ENCODE measurements around the gene GMPR2. TPM values are rescaled to one million over a fixed set of nuclear protein-coding genes. Genes with fewer than 3 reads are reported as not detected.

Gene GMPR2
- total RNA-seq, 6 donors from 2014 or later, result 26.2 to 76.9 (median 47.2) TPM

DNA sequence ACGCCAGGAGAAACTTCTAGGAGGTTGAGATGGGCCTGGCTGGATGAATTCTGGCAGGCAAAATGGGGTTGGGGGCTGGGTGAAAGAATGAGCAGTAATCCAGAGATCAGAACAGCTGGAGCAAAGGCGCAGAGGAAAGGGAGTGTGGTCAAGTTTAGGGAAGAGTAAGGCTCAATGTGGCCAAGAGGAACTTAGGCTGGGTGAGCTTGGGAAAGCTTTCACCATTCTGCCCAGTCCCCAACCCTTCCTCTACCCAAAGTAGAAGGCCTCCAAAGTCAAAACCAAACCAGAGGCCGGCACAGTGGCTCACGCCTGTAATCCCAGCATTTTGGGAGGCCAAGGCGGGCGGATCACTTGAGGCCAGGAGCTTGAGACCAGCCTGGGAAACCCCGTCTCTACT lies 48.9 kb downstream of the GMPR2 start:
- no peaks in the 10 kb centered on the region for H3K27me3 ChIP-seq
- no peaks in the 10 kb centered on the region for H3K36me3 ChIP-seq
- WGBS, 2 donors, result 88 to 90% methylated on average over 7 of the region's 7 CpGs
- peak overlapping the region in 1 of 4 donors; percentile 30 for H3K27ac ChIP-seq
- peaks cover 8 to 27% (median 16%) of the 10 kb centered on the region in 4 donors for H3K4me1 ChIP-seq
- H3K4me3 ChIP-seq, result no peak overlapping the region
- DNase-seq (no peak), ATAC-seq (ENCODE audit: low FRiP score in 2 of 2) (peak in 1 of 2 donors; percentile 51)
- TF ChIP-seq POLR2A (IDR thresholded peaks at IDR 0.05), result no peak
- TF ChIP-seq, protein P1, sequence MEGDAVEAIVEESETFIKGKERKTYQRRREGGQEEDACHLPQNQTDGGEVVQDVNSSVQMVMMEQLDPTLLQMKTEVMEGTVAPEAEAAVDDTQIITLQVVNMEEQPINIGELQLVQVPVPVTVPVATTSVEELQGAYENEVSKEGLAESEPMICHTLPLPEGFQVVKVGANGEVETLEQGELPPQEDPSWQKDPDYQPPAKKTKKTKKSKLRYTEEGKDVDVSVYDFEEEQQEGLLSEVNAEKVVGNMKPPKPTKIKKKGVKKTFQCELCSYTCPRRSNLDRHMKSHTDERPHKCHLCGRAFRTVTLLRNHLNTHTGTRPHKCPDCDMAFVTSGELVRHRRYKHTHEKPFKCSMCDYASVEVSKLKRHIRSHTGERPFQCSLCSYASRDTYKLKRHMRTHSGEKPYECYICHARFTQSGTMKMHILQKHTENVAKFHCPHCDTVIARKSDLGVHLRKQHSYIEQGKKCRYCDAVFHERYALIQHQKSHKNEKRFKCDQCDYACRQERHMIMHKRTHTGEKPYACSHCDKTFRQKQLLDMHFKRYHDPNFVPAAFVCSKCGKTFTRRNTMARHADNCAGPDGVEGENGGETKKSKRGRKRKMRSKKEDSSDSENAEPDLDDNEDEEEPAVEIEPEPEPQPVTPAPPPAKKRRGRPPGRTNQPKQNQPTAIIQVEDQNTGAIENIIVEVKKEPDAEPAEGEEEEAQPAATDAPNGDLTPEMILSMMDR (IDR thresholded peaks at IDR 0.05), result no peak
- TF ChIP-seq EP300 (IDR thresholded peaks at IDR 0.05), result no peak
- no peak for TF ChIP-seq POLR2AphosphoS5 (IDR thresholded peaks at IDR 0.05)
- no peaks in the 10 kb centered on the region for H3K9me3 ChIP-seq

DNA sequence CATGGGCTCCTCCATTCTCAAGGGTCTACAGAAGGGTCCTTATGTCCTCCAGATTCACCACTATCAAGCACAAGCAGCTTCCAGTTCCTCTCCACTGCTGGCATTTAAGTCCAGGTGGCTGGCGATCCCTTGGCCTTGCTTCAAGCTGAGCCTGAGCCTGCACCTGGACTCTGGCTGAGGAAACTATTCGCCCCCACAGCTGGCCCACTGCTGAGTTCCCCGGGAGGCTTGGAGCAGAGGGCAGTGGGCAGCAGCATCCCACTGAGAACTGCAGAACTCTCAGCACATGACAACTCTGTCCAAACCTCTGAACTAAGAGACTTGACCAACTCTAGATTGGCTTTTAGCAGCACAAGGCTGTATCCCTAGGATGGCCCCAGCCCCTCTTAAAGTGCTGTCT lies 50.0 kb downstream of the GMPR2 start:
- Histone ChIP-seq H3K4me3 (no peak overlapping the region), H3K4me1 (peaks cover 8 to 27% (median 10%) of the 10 kb centered on the region in 4 donors), H3K27me3 (no peaks in the 10 kb centered on the region), H3K9me3 (no peaks in the 10 kb centered on the region), H3K27ac (no peak overlapping the region), H3K36me3 (no peaks in the 10 kb centered on the region)
- TF ChIP-seq, protein P1 (IDR thresholded peaks at IDR 0.05), result no peak
- TF ChIP-seq EP300 (IDR thresholded peaks at IDR 0.05) (no peak), POLR2AphosphoS5 (IDR thresholded peaks at IDR 0.05) (no peak), POLR2A (IDR thresholded peaks at IDR 0.05) (no peak)
- ATAC-seq (ENCODE audit: low FRiP score in 2 of 2) (no peak), DNase-seq (no peak)
- WGBS, 2 donors, result 86 to 87% methylated on average over 2 to 3 of the region's 3 CpGs

DNA sequence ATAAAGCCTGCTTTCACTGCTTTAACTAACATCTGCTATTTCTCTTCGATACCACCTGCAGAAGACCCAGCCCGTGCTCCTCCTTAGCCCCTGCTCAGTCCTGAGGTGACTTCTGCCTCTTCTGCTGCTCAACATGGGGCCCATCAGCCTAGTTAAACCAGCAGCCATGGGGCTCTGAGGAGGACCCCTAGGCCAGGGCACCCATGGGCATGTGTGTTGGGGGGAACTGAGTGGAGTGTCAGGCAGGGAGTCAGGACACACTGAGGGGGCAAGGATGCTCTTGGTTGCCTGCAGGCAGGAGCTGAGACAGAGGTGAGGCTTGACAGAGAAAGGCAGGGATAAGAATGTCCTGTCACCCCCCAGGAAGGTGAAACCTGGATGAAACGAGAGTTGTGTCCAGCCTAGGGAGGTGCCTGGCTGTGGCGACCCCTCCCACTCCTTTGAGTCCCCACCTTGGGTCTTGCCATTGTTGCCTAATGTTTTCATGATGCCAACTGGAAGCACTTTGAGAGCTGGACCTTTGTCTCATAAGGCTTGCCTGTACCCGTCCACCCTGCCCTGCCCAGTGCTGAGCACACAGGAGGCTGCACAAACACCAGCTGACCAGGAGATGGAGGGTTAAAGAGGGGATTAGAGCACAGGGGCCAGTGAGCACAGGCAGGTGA lies 51.2 kb downstream of the GMPR2 start:
- H3K4me1 ChIP-seq, result peaks cover 3 to 18% (median 7%) of the 10 kb centered on the region in 4 donors
- no peak overlapping the region for H3K27ac ChIP-seq
- H3K9me3 ChIP-seq, result no peaks in the 10 kb centered on the region
- no peak for TF ChIP-seq POLR2A (IDR thresholded peaks at IDR 0.05)
- TF ChIP-seq, protein P1 (IDR thresholded peaks at IDR 0.05), result no peak
- no peak for TF ChIP-seq EP300 (IDR thresholded peaks at IDR 0.05)
- TF ChIP-seq POLR2AphosphoS5 (IDR thresholded peaks at IDR 0.05), result no peak
- no peak for DNase-seq
- no peak for ATAC-seq (ENCODE audit: low FRiP score in 2 of 2)
- no peak overlapping the region for H3K4me3 ChIP-seq
- 86 to 90% methylated on average over 5 of the region's 5 CpGs for WGBS, 2 donors
- no peaks in the 10 kb centered on the region for H3K36me3 ChIP-seq
- H3K27me3 ChIP-seq, result no peaks in the 10 kb centered on the region

DNA sequence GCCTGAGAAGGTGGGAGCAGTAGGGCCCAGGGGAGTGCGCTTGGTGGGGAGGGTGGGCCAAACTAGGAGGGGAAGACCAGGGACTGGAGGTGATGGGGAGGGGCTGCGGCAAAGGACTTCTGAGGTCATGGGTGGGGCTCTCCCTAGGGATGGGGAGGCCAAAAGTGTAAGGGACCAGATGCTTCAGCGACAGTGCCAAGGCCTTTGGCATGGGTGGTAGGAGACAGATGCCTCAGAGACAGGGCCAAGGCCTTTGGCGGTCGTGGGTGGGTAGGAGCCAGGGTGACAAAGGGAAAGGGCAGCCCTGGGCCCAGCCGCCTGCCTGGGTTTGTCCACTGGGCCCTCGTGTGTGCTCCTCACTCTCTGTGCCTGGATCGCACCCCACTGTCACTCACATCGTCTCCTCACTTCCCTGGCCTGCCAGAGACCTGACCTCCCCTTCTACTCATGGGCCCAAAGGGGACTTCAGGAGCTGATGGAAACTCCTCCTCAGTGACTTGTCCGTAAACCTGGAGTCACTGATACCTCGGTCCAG lies 51.8 kb downstream of the GMPR2 start:
- Histone ChIP-seq H3K4me1 (peaks cover 0 to 12% (median 5%) of the 10 kb centered on the region in 4 donors), H3K27ac (no peak overlapping the region), H3K36me3 (peaks cover 0 to 4% (median 3%) of the 10 kb centered on the region in 4 donors), H3K9me3 (no peaks in the 10 kb centered on the region), H3K27me3 (no peaks in the 10 kb centered on the region), H3K4me3 (no peak overlapping the region)
- DNase-seq (no peak), ATAC-seq (ENCODE audit: low FRiP score in 2 of 2) (no peak)
- TF ChIP-seq, protein P1 (IDR thresholded peaks at IDR 0.05), result no peak
- TF ChIP-seq POLR2A (IDR thresholded peaks at IDR 0.05), result no peak
- TF ChIP-seq EP300 (IDR thresholded peaks at IDR 0.05), result no peak
- TF ChIP-seq POLR2AphosphoS5 (IDR thresholded peaks at IDR 0.05), result no peak
- WGBS, 2 donors, result 75 to 87% methylated on average over 11 of the region's 11 CpGs

All from upper lobe of left lung (tissue), 6 donors.